GM18858 (cell line): ENCODE results near the gene BUD31.
A peak's percentile ranks its signal among the peaks of the same experiment; 100 is the strongest.
"Not testable (repeated sequence)": the region's sequence is repeated elsewhere in the genome, so short reads cannot be mapped to it uniquely, and the experiment has no call there.

ENCODE experiments used
- ATAC-seq: cut with Tn5 transposase; IDR thresholded peaks from one replicate; pipeline ENCODE4 v1.9.1; 2021; ENCODE audit not compliant: unreplicated experiment

The BUD31 gene

DNA sequence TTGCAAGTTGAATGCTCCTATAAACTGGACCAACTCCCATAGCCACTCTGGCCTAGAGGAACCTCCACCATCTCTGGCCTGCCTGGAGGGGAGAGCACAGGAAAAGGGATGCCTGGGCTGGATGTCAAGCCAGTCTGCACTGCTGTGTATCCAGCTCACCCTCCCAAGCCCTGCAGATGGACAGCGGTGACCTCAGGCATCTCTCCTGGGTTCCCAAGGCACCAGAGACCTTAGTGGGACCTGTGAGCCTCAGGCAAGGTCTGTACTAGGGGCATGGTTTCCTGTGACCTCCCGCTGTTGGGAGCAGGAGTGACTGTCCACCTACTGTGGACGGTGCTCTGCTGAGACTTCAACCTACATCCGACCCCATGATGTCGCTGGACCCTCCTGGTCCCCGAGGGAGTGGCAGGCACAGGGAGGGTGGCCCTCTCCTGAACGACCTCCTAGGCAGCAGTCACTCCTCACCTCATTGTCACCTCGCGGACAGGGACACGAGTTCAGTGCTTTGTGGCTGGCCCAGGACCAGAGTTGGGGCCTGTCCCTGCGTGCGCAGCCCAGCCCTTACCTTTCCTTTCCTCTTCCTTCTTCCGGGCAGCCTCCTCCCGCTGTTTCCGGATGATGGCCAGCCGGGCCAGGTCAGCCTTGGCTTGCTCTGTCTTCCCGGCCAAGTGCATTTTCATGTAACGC lies 11.3 kb upstream of the BUD31 start:
- no peak for ATAC-seq

- no peak for ATAC-seq
Observed at GRCh38 chr7:99398891-99399445, 9.8 kb upstream of the BUD31 start.

DNA sequence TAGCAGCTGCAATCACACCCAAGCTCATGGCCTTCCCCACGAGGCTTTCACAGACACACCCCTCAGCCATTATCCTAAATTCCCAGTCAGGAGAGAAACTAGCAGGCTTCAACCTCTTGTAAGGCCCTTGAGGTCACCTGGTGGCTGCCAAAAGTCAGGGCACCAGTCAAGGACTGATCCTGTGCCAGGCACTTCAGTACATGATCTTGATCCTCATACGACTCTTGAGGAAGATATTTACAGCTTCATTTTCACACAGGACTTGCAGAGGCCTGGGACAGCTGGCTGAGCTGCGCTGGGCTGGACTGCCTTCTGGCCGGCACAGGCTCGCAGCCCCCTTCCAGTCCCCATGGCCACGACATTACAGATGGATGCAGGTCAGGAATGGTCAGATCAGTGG lies 9.2 kb upstream of the BUD31 start:
- ATAC-seq, result no peak

- no peak for ATAC-seq
Observed at GRCh38 chr7:99402854-99403253, 5.9 kb upstream of the BUD31 start.

GRCh38 chr7:99403764-99404163 lies 5.0 kb upstream of the BUD31 start:
- ATAC-seq, result no peak

- no peak for ATAC-seq
Observed at GRCh38 chr7:99404235-99404976, 4.4 kb upstream of the BUD31 start.

DNA sequence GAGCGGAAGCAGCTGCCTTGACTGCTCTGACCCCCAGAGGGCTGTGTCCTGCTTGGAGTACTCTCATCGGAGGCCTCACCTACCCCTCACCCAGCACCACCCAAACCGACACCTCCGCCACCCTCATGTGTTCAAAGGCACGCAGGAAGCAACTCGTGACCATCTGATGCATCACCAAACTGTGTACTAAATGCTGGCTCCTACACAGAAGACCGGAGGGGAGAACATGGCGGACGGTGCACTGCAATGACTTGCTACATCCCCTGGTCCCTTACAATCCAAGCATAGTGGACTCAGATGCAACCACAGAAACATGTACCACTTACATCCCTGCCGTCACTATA lies 3.8 kb upstream of the BUD31 start:
- no peak for ATAC-seq

DNA sequence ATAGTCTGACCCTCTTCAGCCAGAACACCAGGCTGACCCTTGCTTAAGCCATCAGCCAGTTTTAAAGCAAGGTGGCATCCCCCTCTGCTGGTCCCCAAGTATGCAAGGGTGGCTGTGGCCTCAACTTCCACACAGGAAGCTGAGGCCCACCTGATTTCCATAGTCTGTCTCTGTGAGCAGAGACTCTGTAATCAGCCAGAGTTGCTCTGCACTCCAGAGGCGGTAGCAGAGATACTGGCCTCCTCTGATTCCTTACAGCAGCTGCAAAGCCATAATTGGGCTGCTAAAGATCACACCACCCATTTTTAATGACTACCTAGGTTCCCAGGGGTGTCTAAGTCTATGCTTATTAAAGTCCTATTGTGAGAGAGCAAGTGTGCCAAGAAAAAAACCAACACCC lies 2.2 kb upstream of the BUD31 start:
- ATAC-seq, result no peak

GRCh38 chr7:99407872-99408378 lies 844 bp upstream of the BUD31 start:
- ATAC-seq, result no peak

DNA sequence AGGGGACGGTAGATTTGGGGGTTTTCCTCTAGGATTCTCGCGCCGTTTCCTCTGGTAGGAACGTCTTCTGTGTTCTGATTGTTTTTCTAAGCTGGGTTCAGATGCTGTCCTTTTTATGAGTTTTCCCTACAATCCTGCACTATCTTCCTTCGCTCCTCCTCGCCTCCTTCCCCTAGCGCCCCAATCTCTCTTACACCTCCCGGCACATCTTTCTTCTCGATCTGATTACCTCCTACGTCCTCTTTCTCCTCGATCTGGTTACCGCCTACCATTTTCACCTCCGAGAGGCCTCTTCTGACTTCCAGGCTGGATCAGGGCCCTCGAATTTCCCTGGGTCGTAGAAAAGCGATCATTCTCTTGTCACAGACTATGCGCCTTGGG lies 413 bp downstream of the BUD31 start:
- ATAC-seq, result peak; percentile 12

- no peak for ATAC-seq
Observed at GRCh38 chr7:99409806-99410205, 1.0 kb downstream of the BUD31 start.

DNA sequence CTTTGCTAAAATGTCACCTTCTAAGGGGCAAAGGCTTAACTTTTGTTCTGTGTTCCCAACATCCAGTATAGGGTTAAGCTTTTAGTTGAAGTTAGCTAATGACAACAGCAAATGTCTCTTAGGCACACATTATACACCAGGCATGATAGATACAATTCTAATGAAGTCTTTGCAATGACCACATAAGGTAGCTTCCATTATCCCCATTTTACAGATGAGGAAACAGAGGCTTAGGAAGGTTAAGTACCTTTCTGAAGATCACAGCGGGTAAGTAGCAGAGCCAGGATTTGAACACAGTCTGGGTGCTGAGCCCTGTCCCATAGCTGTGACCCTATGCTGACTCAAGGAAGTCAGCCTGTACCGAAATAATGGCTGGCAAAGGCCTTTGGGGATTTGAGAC lies 1.9 kb downstream of the BUD31 start:
- ATAC-seq, result no peak

GRCh38 chr7:99415513-99416127 lies 6.9 kb downstream of the BUD31 start:
- not testable (repeated sequence) for ATAC-seq

GRCh38 chr7:99418260-99418659 lies 9.5 kb downstream of the BUD31 start:
- no peak for ATAC-seq

DNA sequence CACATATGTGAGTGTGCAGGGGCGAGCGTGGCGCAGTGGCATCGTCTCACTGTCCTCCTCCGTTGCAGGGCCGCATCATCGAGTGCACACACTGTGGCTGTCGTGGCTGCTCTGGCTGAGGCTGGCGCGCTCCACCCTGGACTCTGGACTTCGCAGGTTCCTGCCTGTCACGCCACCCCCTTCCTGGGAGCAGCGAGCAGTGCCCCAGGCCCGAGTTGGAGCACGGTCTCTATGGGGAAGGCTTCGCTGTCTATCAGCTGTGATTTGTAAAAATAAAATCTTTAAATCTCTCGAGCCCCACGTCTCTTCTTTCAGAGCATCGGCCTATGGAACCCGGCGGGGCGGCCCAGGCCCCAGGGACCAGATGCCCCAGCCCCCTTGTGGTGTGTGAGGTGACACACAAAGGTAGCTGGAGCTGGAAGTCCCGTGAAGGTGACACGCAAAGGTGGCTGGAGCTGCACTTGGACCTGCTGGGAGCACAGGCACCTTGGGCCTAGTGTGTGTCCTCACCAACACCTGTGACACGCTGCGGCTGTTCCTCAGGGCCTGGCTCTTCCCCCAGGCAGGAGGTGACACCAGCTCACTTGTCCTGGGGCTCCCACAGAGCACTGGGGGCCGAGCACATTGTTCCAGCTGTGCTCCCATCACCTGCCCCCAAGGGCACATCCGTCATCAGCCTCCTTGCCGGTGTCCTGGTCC lies 10.7 kb downstream of the BUD31 start:
- ATAC-seq, result no peak

DNA sequence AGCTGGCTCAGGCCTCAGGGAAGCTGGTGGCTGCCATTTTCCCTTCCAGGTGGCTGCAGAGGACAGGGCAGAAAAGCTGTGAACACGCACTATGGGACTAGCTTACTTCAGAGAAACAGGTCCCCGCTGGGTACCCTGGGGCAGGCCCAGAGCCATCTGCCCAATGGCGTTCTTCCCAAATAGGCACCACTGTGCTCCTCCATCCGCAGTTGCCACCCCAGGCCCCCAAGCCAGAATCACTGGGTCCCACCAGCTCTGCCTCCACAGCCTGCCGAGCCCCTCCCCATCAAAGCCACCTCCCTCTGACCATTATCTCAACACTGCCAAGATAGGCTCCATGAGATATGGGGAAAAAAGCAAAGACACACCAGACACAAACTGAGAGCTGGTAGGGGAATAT lies 11.4 kb downstream of the BUD31 start:
- no peak for ATAC-seq

DNA sequence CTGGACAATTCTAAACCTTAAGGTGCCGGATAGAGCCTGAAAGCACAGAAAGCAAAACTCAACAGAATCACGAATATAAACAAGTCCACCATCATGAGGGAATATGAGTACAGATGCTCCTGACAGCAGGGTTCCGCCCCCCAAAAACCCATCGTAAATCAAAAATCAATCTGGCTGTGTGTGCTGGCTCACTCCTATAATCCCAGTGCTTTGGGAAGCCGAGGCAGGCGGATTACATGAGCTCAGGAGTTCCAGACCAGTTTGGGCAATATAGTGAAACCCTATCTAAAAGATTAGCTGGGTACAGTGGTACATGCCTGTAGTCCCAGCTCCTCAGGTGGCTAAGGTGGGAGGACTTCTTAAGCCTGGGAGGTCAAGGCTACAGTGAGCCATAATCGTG lies 12.2 kb downstream of the BUD31 start:
- ATAC-seq, result no peak

- ATAC-seq, result no peak
Observed at GRCh38 chr7:99422186-99422585, 13.4 kb downstream of the BUD31 start.

- ATAC-seq, result no peak
Observed at GRCh38 chr7:99422625-99423024, 13.9 kb downstream of the BUD31 start.

- ATAC-seq, result no peak
Observed at GRCh38 chr7:99424932-99425730, 16.4 kb downstream of the BUD31 start.
